H1 (cell line): Measurements from ENCODE around the gene UBE2O. TPM values are rescaled to one million over a fixed set of nuclear protein-coding genes. Genes with fewer than 3 reads are reported as not detected.

Experiments used
- CTCF ChIA-PET: fragments of 300-600 bp; sonication (Branson Sonifier 250); formaldehyde crosslinking; loops from one replicate; lab custom pipeline; 2021; ENCODE audit not compliant: partially characterized antibody; lab: Charles Lee
- POLR2A ChIA-PET: fragments of 300-600 bp; sonication (Branson Sonifier 250); formaldehyde crosslinking; loops from one replicate; lab custom pipeline; 2021; ENCODE audit warnings: inconsistent platforms; ENCODE audit not compliant: partially characterized antibody; lab: Charles Lee
- DNase-seq, 2 experiments: peaks; one replicate each; pipeline versions ENCODE4 v3.0.0 to v3.0.0-alpha.2; 2010 to 2022; ENCODE audit warnings: low spot score in 2 of 2, low read depth in 1 of 2, mixed read lengths in 1 of 2
- FAIRE-seq: peaks from 2 replicates; lab custom pipeline; 2011; peaks lifted over from hg19 to GRCh38; lab: Jason Lieb, UNC
- H2AFZ ChIP-seq: 2 replicates; pipeline ENCODE4 v1.8.1; 2012; ENCODE audit warnings: low read length, inconsistent platforms
- H2AK5ac ChIP-seq: 2 replicates; pipeline ENCODE4 v1.6.1; 2013; ENCODE audit warnings: low read depth, low read length
- H2BK120ac ChIP-seq: replicated peaks from 2 replicates; pipeline ENCODE3; 2013; ENCODE audit warnings: low read depth, low read length, inconsistent platforms
- H2BK12ac ChIP-seq: 2 replicates; pipeline ENCODE4 v1.6.1; 2013; ENCODE audit warnings: low read depth, low read length
- H2BK15ac ChIP-seq: 2 replicates; pipeline ENCODE4 v1.6.1; 2013; ENCODE audit warnings: low read length
- H2BK20ac ChIP-seq: 2 replicates; pipeline ENCODE4 v1.6.1; 2013; ENCODE audit warnings: low read length
- H2BK5ac ChIP-seq: 2 replicates; pipeline ENCODE4 v1.6.1; 2013; ENCODE audit warnings: low read depth, low read length
- H3K14ac ChIP-seq: 2 replicates; pipeline ENCODE4 v1.6.1; 2013; ENCODE audit warnings: inconsistent platforms; ENCODE audit not compliant: insufficient read length
- H3K18ac ChIP-seq: 2 replicates; pipeline ENCODE4 v1.6.1; 2013; ENCODE audit warnings: low read length; ENCODE audit errors: extremely low read depth
- H3K23ac ChIP-seq: 2 replicates; pipeline ENCODE4 v1.6.1; 2013; ENCODE audit warnings: inconsistent platforms; ENCODE audit not compliant: insufficient read length
- H3K23me2 ChIP-seq: 2 replicates; pipeline ENCODE4 v1.6.1; 2013; ENCODE audit warnings: low read depth, low read length
- H3K27ac ChIP-seq: 2 replicates; pipeline ENCODE4 v1.6.1; 2011; ENCODE audit warnings: low read depth, low read length, inconsistent platforms
- H3K27me3 ChIP-seq, 4 experiments: replicated peaks in 1 of 4; 1 replicate in 1 of 4; 2 replicates in 3 of 4; pipeline versions ENCODE4 v1.6.1 to v1.8.1; 2011 to 2013; ENCODE audit warnings: low read length in 3 of 4, mild to moderate bottlenecking in 3 of 4, inconsistent platforms in 2 of 4, mixed read lengths in 2 of 4, moderate library complexity in 1 of 4; ENCODE audit not compliant: control insufficient read depth in 3 of 4, insufficient read depth in 3 of 4; ENCODE audit errors: extremely low read depth in 1 of 4
- H3K36me3 ChIP-seq, 4 experiments: 2 replicates each; pipeline versions ENCODE4 v1.6.1 to v1.8.1; 2011 to 2013; ENCODE audit warnings: mild to moderate bottlenecking in 4 of 4, low read length in 3 of 4, moderate library complexity in 2 of 4, control low read depth in 1 of 4, inconsistent platforms in 1 of 4; ENCODE audit not compliant: insufficient read depth in 4 of 4, control insufficient read depth in 2 of 4
- H3K4ac ChIP-seq: replicated peaks from 2 replicates; pipeline ENCODE3; 2013; ENCODE audit warnings: low read length, low read depth, mixed read lengths, inconsistent platforms; ENCODE audit not compliant: insufficient read length
- H3K4me1 ChIP-seq, 4 experiments: replicated peaks in 1 of 4; 1 replicate in 1 of 4; 2 replicates in 3 of 4; pipeline versions ENCODE4 v1.6.1 to v1.8.1; 2011 to 2013; ENCODE audit warnings: low read length in 3 of 4, inconsistent platforms in 2 of 4, mixed read lengths in 1 of 4; ENCODE audit not compliant: insufficient read depth in 4 of 4, control insufficient read depth in 3 of 4
- H3K4me2 ChIP-seq, 2 experiments: 2 replicates each; pipeline versions ENCODE4 v1.6.1 to v1.8.1; 2011 to 2013; ENCODE audit warnings: low read depth in 2 of 2, low read length in 2 of 2, control low read depth in 1 of 2, inconsistent platforms in 1 of 2, mild to moderate bottlenecking in 1 of 2; ENCODE audit not compliant: insufficient read depth in 1 of 2
- H3K4me3 ChIP-seq, 4 experiments: fragments of 200-600, 300-600 bp in 1 of 4; sonication (generic), shearing (Covaris generic), sonication (Bioruptor Twin) in 1 of 4; 2 replicates each; pipeline versions ENCODE4 v1.5.1 to v1.8.1; 2011 to 2016; ENCODE audit warnings: low read length in 4 of 4, low read depth in 3 of 4, control low read depth in 2 of 4, inconsistent platforms in 2 of 4, mild to moderate bottlenecking in 2 of 4, mixed read lengths in 1 of 4, moderate library complexity in 1 of 4; ENCODE audit not compliant: insufficient read depth in 2 of 4; ENCODE audit errors: extremely low read depth in 1 of 4
- H3K56ac ChIP-seq: replicated peaks from 2 replicates; pipeline ENCODE3; 2013; ENCODE audit warnings: low read depth, mild to moderate bottlenecking, mixed read lengths, low read length, inconsistent platforms; ENCODE audit not compliant: insufficient read length
- H3K79me1 ChIP-seq: 2 replicates; pipeline ENCODE4 v1.6.1; 2013; ENCODE audit warnings: low read depth, low read length, control low read depth
- H3K79me2 ChIP-seq, 2 experiments: 2 replicates each; pipeline versions ENCODE4 v1.6.1 to v1.8.1; 2012 to 2013; ENCODE audit warnings: low read length in 2 of 2, mild to moderate bottlenecking in 2 of 2, inconsistent platforms in 1 of 2; ENCODE audit not compliant: insufficient read depth in 2 of 2, control insufficient read depth in 1 of 2
- H3K9ac ChIP-seq, 4 experiments: replicated peaks in 1 of 4; 1 replicate in 1 of 4; 2 replicates in 3 of 4; pipeline versions ENCODE4 v1.6.1 to v1.8.1; 2011 to 2013; ENCODE audit warnings: low read depth in 3 of 4, low read length in 3 of 4, control low read depth in 2 of 4, mild to moderate bottlenecking in 2 of 4, moderate library complexity in 2 of 4, inconsistent platforms in 1 of 4; ENCODE audit errors: extremely low read depth in 1 of 4
- H3K9me3 ChIP-seq, 2 experiments: 2 replicates each; pipeline versions ENCODE4 v1.6.1 to v1.8.1; 2012 to 2013; ENCODE audit warnings: mild to moderate bottlenecking in 2 of 2, moderate library complexity in 2 of 2, control low read depth in 1 of 2, inconsistent platforms in 1 of 2, low read depth in 1 of 2, low read length in 1 of 2, mixed read lengths in 1 of 2; ENCODE audit not compliant: insufficient read depth in 2 of 2
- H4K20me1 ChIP-seq, 2 experiments: replicated peaks in 1 of 2; 2 replicates each; pipeline versions ENCODE3 to v1.8.1; 2011 to 2013; ENCODE audit warnings: inconsistent platforms in 2 of 2, low read length in 2 of 2, mild to moderate bottlenecking in 1 of 2; ENCODE audit not compliant: insufficient read depth in 2 of 2, control insufficient read depth in 1 of 2
- H4K5ac ChIP-seq: 2 replicates; pipeline ENCODE4 v1.6.1; 2013; ENCODE audit warnings: low read length, low read depth, mixed read lengths, inconsistent platforms; ENCODE audit not compliant: insufficient read length
- H4K8ac ChIP-seq: 2 replicates; pipeline ENCODE4 v1.8.0; 2013; ENCODE audit warnings: mild to moderate bottlenecking, moderate library complexity, low read length, inconsistent platforms; ENCODE audit not compliant: insufficient read depth; ENCODE audit errors: extremely low read depth
- H4K91ac ChIP-seq: replicated peaks from 2 replicates; pipeline ENCODE3; 2013; ENCODE audit warnings: low read length, mixed read lengths, inconsistent platforms; ENCODE audit not compliant: insufficient read length
- EP300 ChIP-seq, 2 experiments: IDR thresholded peaks; 1 replicate in 1 of 2; 2 replicates in 1 of 2; pipeline ENCODE4 v1.6.1; 2011 to 2012; ENCODE audit warnings: low read depth in 2 of 2, low read length in 2 of 2, mild to moderate bottlenecking in 2 of 2, borderline replicate concordance in 1 of 2, inconsistent platforms in 1 of 2, moderate library complexity in 1 of 2
- KDM4A ChIP-seq: IDR thresholded peaks from one replicate; pipeline ENCODE4 v1.7.1; 2012; ENCODE audit warnings: low read depth, mild to moderate bottlenecking, moderate library complexity, low read length, inconsistent platforms; ENCODE audit not compliant: severe bottlenecking
- POLR2AphosphoS5 ChIP-seq: IDR thresholded peaks from 2 replicates; pipeline ENCODE4 v1.6.1; 2011; ENCODE audit warnings: low read depth, low read length
- RAD21 ChIP-seq, 2 experiments: IDR thresholded peaks in 1 of 2; conservative IDR thresholded peaks in 1 of 2; 2 replicates each; pipeline ENCODE4 v1.6.1; 2011; ENCODE audit warnings: low read depth in 2 of 2, low read length in 2 of 2, improper control_type of control experiment in 1 of 2, inconsistent platforms in 1 of 2, mild to moderate bottlenecking in 1 of 2, moderate library complexity in 1 of 2
- SIN3A ChIP-seq, 2 experiments: IDR thresholded peaks in 1 of 2; conservative IDR thresholded peaks in 1 of 2; 2 replicates each; pipeline ENCODE4 v1.6.1; 2011 to 2012; ENCODE audit warnings: low read length in 2 of 2, improper control_type of control experiment in 1 of 2, low read depth in 1 of 2, mild to moderate bottlenecking in 1 of 2
- WGBS, 2 experiments: shearing (Covaris generic) in 1 of 2; methylation state at CpG; one replicate each; pipeline versions ENCODE4 v1.1.6 to v1.1.7; 2013 to 2015; ENCODE audit warnings: low lambda C conversion rate in 2 of 2, mixed read lengths in 2 of 2, inconsistent platforms in 1 of 2, low coverage in 1 of 2, missing lambda C conversion rate in 1 of 2; ENCODE audit not compliant: insufficient replicate concordance in 2 of 2, insufficient coverage in 1 of 2, insufficient read length in 1 of 2; ENCODE audit errors: extremely low coverage in 1 of 2, missing lambda C conversion rate in 1 of 2; 5-methylcytosine and 5-hydroxymethylcytosine counted together
- polyA plus RNA-seq, 7 experiments: library from polyadenylated mRNA; depleted of rRNA in 3 of 7; stranded (reverse) in 5 of 7; unstranded in 2 of 7; fragments of >200 nt in 5 of 7; fragments of 200-250 nt in 2 of 7; gene quantifications; 1 replicate in 5 of 7; 2 replicates in 1 of 7; 4 replicates in 1 of 7; pipeline versions ENCODE4 v1.2.1 to v1.2.3, GENCODE V29; 2011 to 2013; ENCODE audit warnings: missing spikeins in 2 of 7, mixed read lengths in 2 of 7
- total RNA-seq: library from RNA; stranded (reverse); fragmentation: NEBNext Ultra II Directional; extraction: Animal tissue kit (Norgen Biotek cat#: 25700); gene quantifications from 2 replicates; pipeline ENCODE4 v1.2.1, GENCODE V29; 2021

Gene UBE2O
- total and polyA plus RNA-seq, 2 of the 8 experiments (the other 6 are each of a cell fraction or from before 2014, with no cell fraction given), result 24.4 to 63.0 TPM

- Histone ChIP-seq H3K9me3 (no peaks in the 10 kb centered on the region), H3K23ac (no peak overlapping the region), H2BK12ac (no peak overlapping the region), H3K27me3 (no peaks in the 10 kb centered on the region), H3K56ac (no peak overlapping the region), H4K8ac (no peak overlapping the region), H4K20me1 (peaks cover 19 to 28% of the 10 kb centered on the region in 2 experiments), H3K9ac (no peak overlapping the region), H2AFZ (no peak overlapping the region), H3K4ac (no peak overlapping the region), H2AK5ac (no peak overlapping the region), H2BK20ac (no peak overlapping the region), H3K4me1 (peaks cover 26 to 53% (median 44%) of the 10 kb centered on the region in 4 experiments), H3K36me3 (no peaks in the 10 kb centered on the region), H3K4me3 (no peak overlapping the region), H2BK15ac (no peak overlapping the region), H3K23me2 (peaks cover 3% of the 10 kb centered on the region; the same call in 1 of the 2 replicates), H3K4me2 (no peak overlapping the region; a peak in 1 of 4 replicates), H3K27ac (no peak overlapping the region), H3K18ac (no peak overlapping the region), H3K79me2 (peaks cover 47 to 77% of the 10 kb centered on the region in 2 experiments), H4K5ac (no peak overlapping the region), H3K14ac (no peak overlapping the region), H2BK120ac (no peak overlapping the region), H2BK5ac (no peak overlapping the region), H3K79me1 (peaks cover 8% of the 10 kb centered on the region), H4K91ac (no peak overlapping the region)
- WGBS, 2 experiments, result 98% methylated on average over 6 of the region's 6 CpGs; no CpG with 5 or more reads in 1 of the 2 experiments
- ChIA-PET CTCF (interaction anchor here (0.7 to 4.7 kb wide), 15 partner anchors 11 to 443 kb away, joined by 3 to 17 read pairs (median 4); partner anchors contain the start of gene AANAT), POLR2A (interaction anchor here (1.0 to 1.1 kb wide), 3 partner anchors 10 to 328 kb away, joined by 3 to 4 read pairs (median 3); no protein-coding TSS in a partner anchor)
- TF ChIP-seq EP300 (IDR thresholded peaks at IDR 0.05; ENCODE audit: borderline replicate concordance in 1 of 2, low read depth in 2 of 2, low read length in 2 of 2) (no peak), POLR2AphosphoS5 (no peak), SIN3A (conservative IDR thresholded peaks at IDR 0.05 in 1 of 2, IDR thresholded peaks at IDR 0.05 in 1 of 2; ENCODE audit: low read depth in 1 of 2, low read length in 2 of 2) (no peak), RAD21 (IDR thresholded peaks at IDR 0.05 in 1 of 2, conservative IDR thresholded peaks at IDR 0.05 in 1 of 2; ENCODE audit: low read depth in 2 of 2, low read length in 2 of 2) (no peak), KDM4A (no peak)
- FAIRE-seq (no peak), DNase-seq (no peak)
Observed at GRCh38 chr17:76449126-76449525, 3.8 kb downstream of the UBE2O start.
